GM12891 (cell line): Measurements from ENCODE around the gene ERCC8.

Source experiments
- PAX5 ChIP-seq: IDR thresholded peaks from 2 replicates; pipeline ENCODE4 v1.6.1; 2011; ENCODE audit warnings: low read length, moderate library complexity, mild to moderate bottlenecking; ENCODE audit not compliant: insufficient read depth, severe bottlenecking
- POLR2A ChIP-seq: IDR thresholded peaks from 2 replicates; pipeline ENCODE4 v1.6.1; 2011; ENCODE audit warnings: low read depth, low read length, control low read depth
- POLR2AphosphoS5 ChIP-seq: IDR thresholded peaks from 2 replicates; pipeline ENCODE4 v1.6.1; 2011; ENCODE audit warnings: low read depth, low read length, control low read depth
- SPI1 ChIP-seq: IDR thresholded peaks from 2 replicates; pipeline ENCODE4 v1.6.1; 2011; ENCODE audit warnings: low read depth, low read length, control low read depth
- TAF1 ChIP-seq: IDR thresholded peaks from 2 replicates; pipeline ENCODE4 v1.6.1; 2011; ENCODE audit warnings: low read depth, low read length, control low read depth

DNA sequence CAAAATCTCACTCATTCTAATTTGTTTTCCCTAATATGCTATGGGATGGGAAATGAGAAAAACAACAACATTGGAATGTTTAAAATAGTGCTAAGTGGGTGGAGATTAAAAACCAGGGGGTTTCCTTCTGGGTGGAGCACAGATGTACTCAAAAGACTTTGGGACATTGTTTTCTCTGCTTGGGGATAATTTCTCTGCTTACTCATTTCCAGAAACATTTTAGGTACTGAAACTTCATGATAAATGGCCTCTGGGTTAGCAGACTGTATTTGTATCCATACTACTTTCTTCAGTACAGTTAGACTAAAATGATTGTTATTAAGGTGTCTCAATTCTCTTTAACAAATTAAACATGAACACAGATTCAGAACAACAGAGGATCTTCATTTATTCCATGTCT lies 118.2 kb downstream of the ERCC8 start:
- TF ChIP-seq PAX5 (no peak), POLR2A (no peak), TAF1 (no peak), SPI1 (peak; percentile 92), POLR2AphosphoS5 (no peak)
